LHCN-M2 (cell line): ENCODE data around the gene CFAP97D2. TPM values are rescaled to one million over a fixed set of nuclear protein-coding genes. Genes with fewer than 3 reads are reported as not detected.
"Not testable (repeated sequence)": the region's sequence is repeated elsewhere in the genome, so short reads cannot be mapped to it uniquely, and the experiment has no call there.

Source experiments
- DNase-seq: peaks from one replicate; pipeline ENCODE4 v3.0.0-alpha.2; 2012; ENCODE audit warnings: low read depth
- polyA plus RNA-seq: library from polyadenylated mRNA; unstranded; fragments of >200 nt; gene quantifications from one replicate; pipeline ENCODE4 v1.2.1, GENCODE V29; 2012; ENCODE audit warnings: missing spikeins
- total RNA-seq: library from RNA; depleted of rRNA; stranded (reverse); fragments of >200 nt; gene quantifications from 2 replicates; pipeline ENCODE4 v1.2.3, GENCODE V29; 2014; rRNA removed

Gene CFAP97D2
- not detected in 2 replicates for total RNA-seq
- not detected for polyA plus RNA-seq

- no peak for DNase-seq
Measured at GRCh38 chr13:114179087-114179658, at the start of gene CFAP97D2. Gene CFAP97D2 (plus strand): TSS chr13:114179257. CDS start chr13:114179331, 74 bp downstream.

DNA sequence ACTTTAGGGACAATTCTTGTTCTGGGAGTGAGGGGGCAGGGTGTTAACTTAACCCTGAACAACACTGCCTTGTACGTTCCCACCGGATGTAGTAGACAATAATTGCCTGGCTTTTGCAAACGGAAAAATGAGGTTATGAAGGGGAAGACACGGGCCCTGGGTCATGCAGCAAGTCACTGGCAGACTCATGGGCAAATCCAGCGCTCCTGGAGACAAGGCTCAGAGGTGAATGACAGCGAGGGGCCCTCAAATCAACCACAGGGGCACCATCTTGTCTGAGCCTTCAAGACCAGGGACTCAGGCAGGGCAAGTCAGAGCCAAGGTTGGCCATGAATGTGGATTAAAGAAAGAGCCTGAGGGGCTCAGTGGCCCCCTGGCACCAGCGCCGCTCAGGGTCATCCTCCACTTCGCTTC lies 49.4 kb upstream of the CFAP97D2 start:
- DNase-seq: no peak

DNA sequence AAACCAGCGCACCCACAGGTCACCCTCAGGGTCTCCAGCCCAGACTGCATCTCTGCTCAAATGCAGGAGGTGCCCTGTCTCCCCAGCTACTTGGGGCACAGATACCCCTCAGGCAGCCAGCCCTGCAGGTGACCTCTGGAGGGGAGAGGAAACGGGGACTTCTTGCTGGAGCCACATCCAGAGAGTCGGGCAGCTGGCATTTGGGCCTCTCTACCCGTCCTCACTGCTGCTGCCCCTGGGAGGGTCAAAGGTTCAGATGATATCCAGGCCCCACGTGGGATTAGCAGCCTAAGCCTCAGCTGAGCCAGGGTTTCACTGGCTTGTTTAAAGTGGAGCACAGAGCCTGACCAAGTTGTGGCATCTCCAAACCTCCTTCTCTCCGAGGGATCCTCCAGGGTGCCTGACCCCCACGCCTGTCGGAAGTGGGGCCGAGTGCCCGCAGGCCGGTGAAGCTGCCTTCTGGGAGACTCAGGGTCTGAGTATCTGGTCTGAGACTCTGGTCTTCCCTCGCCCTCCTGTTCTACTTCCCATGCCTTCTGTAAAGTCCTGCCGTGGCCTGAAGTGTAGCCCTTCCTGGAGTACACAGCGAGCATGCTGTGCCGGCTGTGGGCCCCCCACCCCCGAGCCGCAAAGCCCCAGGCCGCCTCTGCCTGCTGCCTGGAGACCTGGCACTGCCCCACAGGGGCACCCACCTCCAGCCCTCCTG lies 48.8 kb upstream of the CFAP97D2 start:
- peak; percentile 39 for DNase-seq

- DNase-seq: peak; percentile 92
Measured at GRCh38 chr13:114130837-114131582, 48.0 kb upstream of the CFAP97D2 start.

GRCh38 chr13:114131583-114132418 lies 47.3 kb upstream of the CFAP97D2 start:
- DNase-seq: peak; percentile 55

DNA sequence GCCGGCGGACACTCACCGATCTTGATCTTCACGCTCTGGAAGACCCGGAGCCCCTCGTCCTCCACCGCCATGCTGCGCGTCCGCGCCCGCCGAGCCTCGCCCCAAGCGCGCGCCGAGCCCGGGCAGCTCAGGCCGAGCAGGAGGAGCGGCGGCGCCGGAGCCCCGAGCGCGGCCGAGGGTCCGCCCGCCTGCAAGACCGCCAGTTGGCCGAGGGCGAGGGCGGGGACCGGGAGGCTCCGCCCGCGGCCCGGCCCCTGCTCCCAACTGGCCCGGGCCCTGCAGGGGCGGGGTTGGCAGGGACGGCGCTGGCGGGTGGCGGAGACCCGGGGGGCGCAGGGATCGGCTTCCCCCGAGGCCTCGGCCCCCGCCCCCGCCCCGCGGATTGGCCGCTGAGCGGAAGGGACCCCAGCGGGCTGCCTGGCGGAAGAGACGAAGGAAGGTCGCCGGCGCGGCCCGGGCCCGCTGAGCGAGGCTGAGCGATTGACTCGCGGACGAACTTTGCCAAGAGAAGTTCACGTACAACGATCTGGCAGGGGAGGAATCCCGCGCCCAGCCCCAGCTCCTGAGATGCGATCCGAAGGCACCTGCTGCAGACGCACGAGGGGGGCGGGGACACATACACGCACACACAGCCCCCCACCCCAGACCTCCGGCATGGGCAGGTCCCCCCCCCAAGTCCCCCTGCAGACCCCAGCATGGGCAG lies 46.5 kb upstream of the CFAP97D2 start, which contains the start of gene RASA3:
Gene RASA3 (minus strand): TSS at position 205 of the 703 bp plus-strand sequence. CDS start 134 bp downstream, at position 71.
- peak; percentile 76 for DNase-seq

- not testable (repeated sequence) for DNase-seq
Measured at GRCh38 chr13:114133126-114133525, 45.9 kb upstream of the CFAP97D2 start.

GRCh38 chr13:114133552-114133951 lies 45.5 kb upstream of the CFAP97D2 start:
- not testable (repeated sequence) for DNase-seq

GRCh38 chr13:114134111-114134943 lies 44.7 kb upstream of the CFAP97D2 start:
- no peak for DNase-seq

DNA sequence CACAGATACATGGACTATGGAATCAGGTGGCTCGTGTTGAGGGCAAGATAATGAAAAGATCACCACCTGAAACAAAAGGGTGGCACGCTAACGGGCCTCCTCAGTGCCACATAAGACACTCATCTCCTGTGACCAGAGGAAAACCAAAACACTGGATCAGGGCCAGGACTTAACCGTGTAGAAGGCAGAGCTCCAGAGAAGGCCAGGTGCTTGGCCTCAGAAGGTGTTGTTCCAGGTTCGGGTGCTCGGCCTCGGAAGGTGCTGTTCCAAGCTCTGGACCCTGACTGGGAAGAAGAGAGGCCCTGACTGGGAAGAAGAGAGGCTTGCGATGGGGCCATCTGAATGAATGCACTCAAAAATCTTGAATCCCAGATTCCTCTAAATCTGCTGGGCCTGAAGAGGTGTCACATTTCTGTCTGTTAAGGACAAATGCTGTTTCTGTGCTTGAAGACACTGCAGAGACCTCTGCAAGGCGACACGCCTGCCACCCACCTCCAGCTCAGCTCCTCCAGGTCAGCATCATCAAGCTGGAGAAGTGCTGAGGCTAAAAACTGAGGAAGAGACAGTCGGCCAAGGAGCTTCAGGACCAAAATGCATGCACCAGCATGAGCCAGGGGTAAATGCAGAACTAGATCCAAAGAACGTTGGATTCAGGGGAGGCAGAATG lies 44.0 kb upstream of the CFAP97D2 start:
- no peak for DNase-seq

DNA sequence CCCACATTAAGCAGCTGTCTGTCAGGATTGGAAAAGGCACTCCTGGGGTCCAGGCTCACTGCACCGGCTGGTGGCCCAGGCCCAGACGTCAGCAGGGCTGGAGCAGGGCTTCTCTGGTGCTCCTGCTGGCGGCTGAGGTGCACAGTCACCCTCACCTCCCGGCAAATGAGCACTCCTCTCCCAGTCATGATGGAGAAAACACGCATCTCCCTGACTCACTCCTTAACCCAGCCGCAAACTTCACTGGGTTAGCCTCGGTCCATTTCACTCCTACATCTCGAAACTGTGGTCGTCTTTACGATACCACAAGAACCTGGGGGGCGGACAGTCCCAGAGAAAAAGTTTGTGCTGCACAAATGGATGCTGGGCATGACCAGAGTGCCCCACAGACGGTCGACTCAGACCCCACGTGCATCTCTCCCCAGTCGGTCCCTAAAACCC lies 43.3 kb upstream of the CFAP97D2 start:
- DNase-seq: no peak

DNA sequence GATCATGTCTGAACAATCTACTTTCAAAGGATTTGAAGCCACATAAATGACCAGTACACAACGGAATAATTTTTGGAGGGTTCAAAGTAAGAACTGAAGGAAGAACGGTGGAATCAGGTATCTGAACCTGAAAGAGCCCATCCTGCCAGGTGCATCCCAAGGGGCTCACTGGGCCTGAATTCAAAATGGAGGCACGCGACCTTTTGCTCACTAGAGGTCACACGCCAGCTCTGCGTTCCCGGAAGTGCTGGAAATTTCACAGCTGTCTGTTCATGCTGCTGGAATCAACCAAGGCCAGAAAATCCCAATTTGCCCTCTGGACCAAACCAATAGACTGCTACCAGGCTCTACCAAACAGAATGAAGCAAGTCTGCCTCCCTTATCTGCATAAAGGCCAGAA lies 42.5 kb upstream of the CFAP97D2 start:
- DNase-seq: no peak

DNA sequence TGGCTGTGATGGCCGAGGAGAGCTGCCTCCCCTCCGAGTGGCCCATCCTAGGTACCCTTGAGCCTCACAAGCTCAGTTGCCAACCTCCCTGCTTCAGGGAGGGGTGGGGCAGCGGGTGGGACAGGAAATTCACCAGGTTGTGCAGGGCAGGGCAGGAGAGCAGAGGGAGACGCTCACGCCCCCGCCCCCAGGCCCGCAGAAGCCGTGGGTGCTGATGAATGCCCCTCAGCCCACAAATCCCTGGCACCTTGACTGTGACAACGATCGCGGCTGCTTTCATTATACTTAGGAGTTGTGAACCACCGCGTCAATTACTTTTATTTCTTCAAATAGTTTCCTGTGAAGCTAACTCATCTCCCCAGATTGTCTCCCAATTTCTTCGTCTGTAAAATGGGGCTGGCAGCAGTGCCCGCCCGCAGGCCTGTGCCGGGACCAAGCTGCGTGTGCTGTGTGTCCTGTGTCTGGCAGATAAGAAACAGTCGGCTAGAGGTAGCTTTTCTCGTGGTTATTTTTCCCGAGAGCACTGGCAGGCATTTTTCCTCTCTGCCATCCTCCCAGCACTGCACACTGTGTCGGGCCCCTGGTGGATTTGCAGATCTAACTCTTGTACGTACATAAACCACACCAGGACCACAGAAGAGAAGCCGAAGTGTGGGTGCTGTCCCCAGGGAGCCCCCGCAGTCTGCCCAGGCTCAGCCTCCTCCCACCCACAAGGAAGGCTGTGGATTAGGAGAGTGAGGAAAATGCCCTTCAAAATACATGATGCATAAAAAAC lies 38.7 kb upstream of the CFAP97D2 start:
- DNase-seq: no peak

DNA sequence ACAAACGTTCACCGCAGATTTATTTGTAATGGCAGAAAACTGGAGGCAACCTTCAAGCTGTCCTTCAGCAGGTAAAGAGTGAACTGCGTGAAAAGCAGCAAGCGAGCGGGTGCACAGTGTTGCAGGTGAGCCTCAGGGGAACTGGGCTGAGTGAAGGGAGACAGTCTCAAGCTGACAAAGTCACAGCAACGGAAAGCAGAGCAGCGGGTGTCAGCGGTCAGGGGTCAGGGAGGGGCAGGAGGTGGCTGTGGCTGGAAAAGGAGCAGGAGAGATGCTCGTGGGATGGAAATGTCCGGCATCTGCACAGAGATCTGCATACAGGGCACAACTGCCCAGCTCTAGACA lies 38.2 kb upstream of the CFAP97D2 start:
- no peak for DNase-seq

DNA sequence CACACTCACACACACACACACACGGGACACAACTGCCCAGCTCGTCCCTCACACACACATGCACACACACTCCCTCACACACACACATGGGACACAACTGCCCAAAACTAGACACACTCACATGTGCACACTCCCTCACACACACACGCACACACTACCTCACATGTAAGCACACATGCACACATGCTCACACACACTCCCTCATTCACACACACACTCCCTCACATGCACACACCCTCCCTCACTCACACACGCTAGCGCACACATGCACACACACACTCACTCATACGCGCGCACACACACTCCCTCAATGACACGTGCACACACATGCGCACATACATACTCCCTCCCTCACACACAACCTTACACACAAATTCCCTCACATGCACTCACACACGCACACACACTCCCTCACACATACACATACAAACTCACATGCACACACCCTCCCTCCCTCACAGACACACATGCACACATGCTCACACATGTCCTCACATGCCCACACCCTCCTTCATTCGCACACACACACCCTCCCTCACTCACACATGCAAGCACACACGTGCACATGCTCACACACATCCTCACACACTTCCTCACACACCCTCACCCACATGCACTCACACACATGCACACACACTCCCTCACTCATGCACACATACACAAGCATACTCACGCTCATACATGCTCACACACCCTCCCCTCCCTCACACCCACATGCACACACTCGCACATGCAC lies 37.6 kb upstream of the CFAP97D2 start:
- DNase-seq: no peak

DNA sequence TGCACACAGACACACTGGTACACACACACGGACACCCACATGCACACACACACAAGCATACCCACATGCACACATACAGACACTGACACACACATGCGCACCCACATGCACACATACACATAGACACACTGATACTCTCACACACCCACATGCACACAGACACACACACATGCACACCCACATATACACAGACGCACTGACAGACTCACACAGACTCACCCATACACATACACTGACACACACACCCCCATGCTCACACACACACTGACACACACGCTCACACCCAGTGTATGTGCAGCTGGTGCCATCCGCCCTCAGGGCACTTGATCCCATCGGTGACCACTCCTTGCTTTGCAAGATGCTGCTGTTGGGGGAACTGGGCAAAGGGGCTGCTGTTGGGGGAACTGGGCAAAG lies 36.9 kb upstream of the CFAP97D2 start:
- no peak for DNase-seq

- DNase-seq: no peak
Measured at GRCh38 chr13:114142640-114143490, 36.2 kb upstream of the CFAP97D2 start.
